ENCODE results near the gene NECTIN1. TPM values are rescaled to one million over a fixed set of nuclear protein-coding genes. Genes with fewer than 3 reads are reported as not detected.

NECTIN1 gene
- total and polyA plus RNA-seq, 2 of the 13 experiments (the other 11 are each of a cell fraction or from before 2014, with no cell fraction given): 3.9 to 7.3 TPM

DNA sequence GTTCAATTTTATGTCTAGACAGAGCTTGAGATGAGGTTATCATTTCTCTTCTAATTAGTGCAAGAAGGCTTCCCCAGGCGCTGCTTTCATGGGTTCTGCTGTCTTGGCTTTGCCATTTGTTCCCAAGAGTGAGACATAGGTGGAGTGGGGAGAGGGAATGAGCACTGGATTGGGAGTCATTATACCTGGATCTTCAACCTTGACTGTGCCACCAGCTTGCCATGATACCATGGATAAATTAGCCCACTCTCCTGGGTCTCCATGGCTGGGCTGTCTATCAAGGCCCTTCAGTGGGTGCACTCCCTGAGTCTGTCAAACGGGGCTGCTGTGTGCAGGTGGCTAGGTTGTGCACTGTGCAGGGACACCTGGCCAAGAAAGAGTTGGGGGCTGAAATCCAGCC, 15.6 kb upstream of the NECTIN1 start:
- Histone ChIP-seq H3K9me3 (ENCODE audit: low read length) (no peaks in the 10 kb centered on the region), H3K9ac (ENCODE audit: insufficient read depth, low read depth, low read length) (no peak overlapping the region), H3K4me3 (replicated peaks in 1 of 3; ENCODE audit: insufficient read depth in 1 of 3, low read depth in 2 of 3, low read length in 3 of 3) (no peak overlapping the region), H3K27me3 (ENCODE audit: control insufficient read depth in 1 of 2, insufficient read depth in 2 of 2, low read length in 2 of 2) (peaks cover 12 to 66% of the 10 kb centered on the region in 2 experiments; a peak in 4 of 5 replicates), H4K20me1 (ENCODE audit: insufficient read depth, low read length) (peaks cover 2% of the 10 kb centered on the region; the same call in 1 of the 2 replicates), H3K36me3 (replicated peaks in 1 of 2; ENCODE audit: control insufficient read depth in 1 of 2, insufficient read depth in 2 of 2, low read length in 2 of 2) (no peaks in the 10 kb centered on the region), H3K4me1 (ENCODE audit: insufficient read depth, low read length) (peaks cover 8% of the 10 kb centered on the region), H3K79me2 (ENCODE audit: insufficient read depth, low read length) (no peaks in the 10 kb centered on the region), H2AFZ (ENCODE audit: low read length) (no peak overlapping the region), H3K27ac (ENCODE audit: extremely low read length, insufficient read depth, low read length) (no peak overlapping the region), H3K4me2 (ENCODE audit: low read depth, low read length) (no peak overlapping the region)
- ATAC-seq: no peak
- WGBS (ENCODE audit: low lambda C conversion rate): 0% methylated on average over 2 of the region's 2 CpGs
- in situ Hi-C loops (cut with HindIII; ENCODE audit: extremely low pct_ligation_motif_present, low pct_unique_long_range_greater_than_20kb): no loop called here
- CTCF ChIA-PET (ENCODE audit: low intra/inter-chr PET ratio, low total read pairs): no interaction called here
- intact Hi-C loops (cut with micrococcal nuclease; ENCODE audit: unreplicated experiment): no loop called here
- no peak for DNase-seq (ENCODE audit: low spot score)
- FAIRE-seq: no peak
- TF ChIP-seq JARID2 (CRISPR knock-in tag; IDR thresholded peaks at IDR 0.05; ENCODE audit: insufficient replicate concordance) (no peak), ATF4 (CRISPR knock-in tag; IDR thresholded peaks at IDR 0.05) (no peak), ZNF550 (CRISPR knock-in tag; IDR thresholded peaks at IDR 0.05; ENCODE audit: borderline replicate concordance) (no peak)
- no TSS peak for BruUV-seq (replicated peaks)
- POLR2A ChIA-PET: no interaction called here

DNA sequence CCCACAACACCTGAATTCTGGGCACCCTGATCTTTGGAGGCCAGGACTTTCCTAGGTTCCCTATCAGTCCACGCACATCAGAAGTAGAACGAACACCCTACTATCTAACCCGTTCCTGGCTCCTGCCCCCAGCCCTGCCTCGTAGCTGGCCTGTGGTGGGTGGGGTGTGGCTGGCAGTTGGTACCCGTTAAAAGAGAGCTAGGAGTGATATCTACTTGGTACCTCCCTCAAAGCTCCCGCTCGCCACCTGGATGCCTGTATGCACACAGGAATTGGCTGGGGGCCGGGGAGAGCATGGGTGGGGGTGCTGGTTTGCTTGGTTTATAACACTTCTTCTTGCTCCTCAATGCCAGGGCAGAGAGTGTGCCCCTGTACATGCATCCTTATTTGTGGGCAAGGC, 14.0 kb upstream of the NECTIN1 start:
- FAIRE-seq (no peak), ATAC-seq (no peak), DNase-seq (ENCODE audit: low spot score) (no peak)
- no peak overlapping the region for H3K9ac ChIP-seq (ENCODE audit: insufficient read depth, low read depth, low read length)
- H3K4me2 ChIP-seq (ENCODE audit: low read depth, low read length): no peak overlapping the region
- POLR2A ChIA-PET: no interaction called here
- H3K27me3 ChIP-seq (ENCODE audit: control insufficient read depth in 1 of 2, insufficient read depth in 2 of 2, low read length in 2 of 2): peaks cover 10 to 69% of the 10 kb centered on the region in 2 experiments; a peak in 4 of 5 replicates
- 24% methylated on average over 4 of the region's 8 CpGs for WGBS (ENCODE audit: low lambda C conversion rate)
- no peak overlapping the region for H3K4me3 ChIP-seq (replicated peaks in 1 of 3; ENCODE audit: insufficient read depth in 1 of 3, low read depth in 2 of 3, low read length in 3 of 3)
- no peak overlapping the region for H3K27ac ChIP-seq (ENCODE audit: extremely low read length, insufficient read depth, low read length)
- in situ Hi-C loops (cut with HindIII; ENCODE audit: extremely low pct_ligation_motif_present, low pct_unique_long_range_greater_than_20kb): no loop called here
- H4K20me1 ChIP-seq (ENCODE audit: insufficient read depth, low read length): no peaks in the 10 kb centered on the region
- no peak overlapping the region for H2AFZ ChIP-seq (ENCODE audit: low read length)
- H3K4me1 ChIP-seq (ENCODE audit: insufficient read depth, low read length): peaks cover 10% of the 10 kb centered on the region
- CTCF ChIA-PET (ENCODE audit: low intra/inter-chr PET ratio, low total read pairs): no interaction called here
- no peaks in the 10 kb centered on the region for H3K36me3 ChIP-seq (replicated peaks in 1 of 2; ENCODE audit: control insufficient read depth in 1 of 2, insufficient read depth in 2 of 2, low read length in 2 of 2)
- intact Hi-C loops (cut with micrococcal nuclease; ENCODE audit: unreplicated experiment): no loop called here
- H3K9me3 ChIP-seq (ENCODE audit: low read length): no peaks in the 10 kb centered on the region
- no peaks in the 10 kb centered on the region for H3K79me2 ChIP-seq (ENCODE audit: insufficient read depth, low read length)
- no TSS peak for BruUV-seq (replicated peaks)
- TF ChIP-seq TCF12 (IDR thresholded peaks at IDR 0.05) (no peak), TCF12 (CRISPR knock-in tag; IDR thresholded peaks at IDR 0.05) (no peak), ZNF362 (CRISPR knock-in tag; IDR thresholded peaks at IDR 0.05; ENCODE audit: borderline replicate concordance) (no peak), RCOR2 (CRISPR knock-in tag; IDR thresholded peaks at IDR 0.05) (no peak), ZBTB1 (CRISPR knock-in tag; IDR thresholded peaks at IDR 0.05; ENCODE audit: borderline replicate concordance) (no peak), GPN1 (CRISPR knock-in tag; IDR thresholded peaks at IDR 0.05; ENCODE audit: borderline replicate concordance) (no peak), ZMYM4 (CRISPR knock-in tag; IDR thresholded peaks at IDR 0.05) (no peak), ZNF331 (CRISPR knock-in tag; IDR thresholded peaks at IDR 0.05) (no peak), TOE1 (CRISPR knock-in tag; IDR thresholded peaks at IDR 0.05) (no peak)
- TF ChIP-seq, protein P1, sequence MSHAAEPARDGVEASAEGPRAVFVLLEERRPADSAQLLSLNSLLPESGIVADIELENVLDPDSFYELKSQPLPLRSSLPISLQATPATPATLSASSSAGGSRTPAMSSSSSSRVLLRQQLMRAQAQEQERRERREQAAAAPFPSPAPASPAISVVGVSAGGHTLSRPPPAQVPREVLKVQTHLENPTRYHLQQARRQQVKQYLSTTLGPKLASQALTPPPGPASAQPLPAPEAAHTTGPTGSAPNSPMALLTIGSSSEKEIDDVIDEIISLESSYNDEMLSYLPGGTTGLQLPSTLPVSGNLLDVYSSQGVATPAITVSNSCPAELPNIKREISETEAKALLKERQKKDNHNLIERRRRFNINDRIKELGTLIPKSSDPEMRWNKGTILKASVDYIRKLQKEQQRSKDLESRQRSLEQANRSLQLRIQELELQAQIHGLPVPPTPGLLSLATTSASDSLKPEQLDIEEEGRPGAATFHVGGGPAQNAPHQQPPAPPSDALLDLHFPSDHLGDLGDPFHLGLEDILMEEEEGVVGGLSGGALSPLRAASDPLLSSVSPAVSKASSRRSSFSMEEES (CRISPR knock-in tag; IDR thresholded peaks at IDR 0.05): no peak
- TF ChIP-seq, protein P2, sequence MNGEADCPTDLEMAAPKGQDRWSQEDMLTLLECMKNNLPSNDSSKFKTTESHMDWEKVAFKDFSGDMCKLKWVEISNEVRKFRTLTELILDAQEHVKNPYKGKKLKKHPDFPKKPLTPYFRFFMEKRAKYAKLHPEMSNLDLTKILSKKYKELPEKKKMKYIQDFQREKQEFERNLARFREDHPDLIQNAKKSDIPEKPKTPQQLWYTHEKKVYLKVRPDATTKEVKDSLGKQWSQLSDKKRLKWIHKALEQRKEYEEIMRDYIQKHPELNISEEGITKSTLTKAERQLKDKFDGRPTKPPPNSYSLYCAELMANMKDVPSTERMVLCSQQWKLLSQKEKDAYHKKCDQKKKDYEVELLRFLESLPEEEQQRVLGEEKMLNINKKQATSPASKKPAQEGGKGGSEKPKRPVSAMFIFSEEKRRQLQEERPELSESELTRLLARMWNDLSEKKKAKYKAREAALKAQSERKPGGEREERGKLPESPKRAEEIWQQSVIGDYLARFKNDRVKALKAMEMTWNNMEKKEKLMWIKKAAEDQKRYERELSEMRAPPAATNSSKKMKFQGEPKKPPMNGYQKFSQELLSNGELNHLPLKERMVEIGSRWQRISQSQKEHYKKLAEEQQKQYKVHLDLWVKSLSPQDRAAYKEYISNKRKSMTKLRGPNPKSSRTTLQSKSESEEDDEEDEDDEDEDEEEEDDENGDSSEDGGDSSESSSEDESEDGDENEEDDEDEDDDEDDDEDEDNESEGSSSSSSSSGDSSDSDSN (CRISPR knock-in tag; IDR thresholded peaks at IDR 0.05): no peak

Measured in HepG2 (cell line).